NCI-H510A (cell line): ENCODE measurements around the gene BAMBI.

Experiments
- DNase-seq: peaks from one replicate; lab custom pipeline; 2025; lab: John Stamatoyannopoulos, UW

BAMBI gene

DNA sequence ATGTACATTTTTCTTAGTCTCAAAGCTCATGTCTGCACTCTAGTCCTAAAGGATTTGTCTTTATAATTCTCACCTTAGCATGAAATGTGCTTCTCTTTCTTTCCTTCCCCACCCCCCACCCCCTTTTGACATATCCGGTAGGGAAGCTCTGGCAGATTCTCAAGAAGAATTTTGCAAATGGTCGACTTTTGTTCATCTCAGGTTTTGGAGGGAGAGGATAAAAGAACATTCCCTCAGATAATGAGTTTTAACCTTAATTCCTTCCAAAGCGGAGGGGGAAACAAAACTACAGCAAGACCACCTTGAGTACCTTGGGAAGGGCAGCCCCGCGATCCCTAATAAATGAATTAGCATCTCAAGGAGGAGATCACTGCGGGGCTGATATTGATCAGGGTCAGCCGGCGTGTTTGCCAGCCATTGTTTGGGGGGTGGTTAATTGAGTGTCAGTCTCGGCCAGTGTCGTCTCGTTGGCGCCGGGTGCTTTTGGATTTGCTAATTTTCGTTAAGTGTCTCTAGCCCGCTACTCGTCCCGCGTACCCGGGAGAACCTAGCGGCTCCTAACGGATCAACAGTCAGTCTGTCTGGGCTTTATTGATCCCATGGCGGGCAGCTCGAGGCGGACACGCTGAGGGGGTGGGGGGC lies 874 bp upstream of the BAMBI start:
- no peak for DNase-seq

DNA sequence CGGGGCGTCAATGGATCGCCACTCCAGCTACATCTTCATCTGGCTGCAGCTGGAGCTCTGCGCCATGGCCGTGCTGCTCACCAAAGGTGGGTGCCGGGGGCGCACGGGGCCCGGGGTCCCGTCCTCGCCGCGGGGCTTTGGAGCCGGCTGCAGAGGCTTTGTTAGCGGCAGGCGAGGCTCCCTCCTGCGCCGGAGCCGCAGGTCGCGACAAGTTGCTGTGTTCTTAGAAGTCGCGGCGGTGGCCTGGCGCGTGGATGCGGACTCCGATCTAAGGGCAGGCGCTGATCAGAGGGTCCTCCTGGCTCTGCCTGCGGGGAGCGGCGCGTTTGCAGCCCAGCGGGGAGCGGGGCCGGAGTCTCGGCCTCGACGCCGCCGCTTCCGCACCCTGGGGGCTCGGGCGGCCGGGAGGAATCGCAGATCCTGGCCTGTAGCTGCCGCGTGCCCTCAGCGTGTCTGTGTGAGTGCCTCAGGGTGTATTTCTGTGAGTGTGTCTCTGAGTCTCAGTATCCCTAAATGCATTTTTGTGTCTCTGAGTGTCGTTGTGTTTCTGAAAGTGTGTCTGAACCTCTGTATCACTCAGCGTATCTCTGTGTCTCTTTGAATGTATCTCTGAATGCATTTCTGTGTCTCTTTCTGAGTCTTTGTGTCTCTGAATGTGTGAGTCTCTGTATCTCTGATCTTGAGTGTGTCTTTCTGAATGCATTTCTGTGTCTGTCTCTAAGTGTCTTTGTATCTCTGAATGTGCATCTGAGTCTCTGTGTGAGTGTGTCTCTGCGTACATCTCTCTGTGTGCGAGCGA lies 766 bp downstream of the BAMBI start:
- no peak for DNase-seq

DNA sequence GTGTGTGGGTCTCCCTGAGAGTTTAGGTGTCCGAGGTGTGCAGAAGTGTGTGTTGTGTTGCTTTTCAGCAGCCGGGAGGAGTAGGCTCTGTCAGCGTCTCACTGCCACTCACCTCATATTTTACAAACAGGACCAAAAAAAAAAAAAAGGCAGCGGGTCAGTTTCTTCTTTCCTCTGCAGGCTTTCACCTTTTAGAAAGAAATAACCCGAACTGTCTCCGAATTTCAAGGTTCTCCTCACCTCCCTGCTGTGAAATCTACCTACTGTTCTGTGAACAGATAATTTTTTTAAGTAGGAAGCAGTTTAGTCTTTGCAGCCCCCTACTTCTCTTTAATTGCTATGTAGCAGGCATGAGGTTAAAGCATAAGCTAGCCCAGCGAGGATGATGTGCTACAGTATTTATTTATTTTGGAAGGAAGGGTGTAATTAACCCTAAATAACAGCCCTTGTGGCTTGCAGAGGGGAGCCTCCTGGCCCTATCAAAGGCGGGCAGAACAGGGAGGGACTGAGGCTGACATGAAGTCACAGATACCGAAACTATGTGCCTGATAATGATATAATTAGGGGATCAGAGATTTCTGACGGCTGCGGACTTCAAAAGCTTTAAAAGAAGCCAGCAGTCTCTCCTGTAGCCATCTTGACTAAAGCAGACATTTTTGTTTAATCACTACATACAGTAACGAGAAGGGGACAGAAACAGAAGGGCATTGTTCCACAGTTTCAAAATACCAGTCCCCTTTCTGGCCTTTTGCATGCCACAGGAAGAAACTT lies 1.6 kb downstream of the BAMBI start:
- no peak for DNase-seq

DNA sequence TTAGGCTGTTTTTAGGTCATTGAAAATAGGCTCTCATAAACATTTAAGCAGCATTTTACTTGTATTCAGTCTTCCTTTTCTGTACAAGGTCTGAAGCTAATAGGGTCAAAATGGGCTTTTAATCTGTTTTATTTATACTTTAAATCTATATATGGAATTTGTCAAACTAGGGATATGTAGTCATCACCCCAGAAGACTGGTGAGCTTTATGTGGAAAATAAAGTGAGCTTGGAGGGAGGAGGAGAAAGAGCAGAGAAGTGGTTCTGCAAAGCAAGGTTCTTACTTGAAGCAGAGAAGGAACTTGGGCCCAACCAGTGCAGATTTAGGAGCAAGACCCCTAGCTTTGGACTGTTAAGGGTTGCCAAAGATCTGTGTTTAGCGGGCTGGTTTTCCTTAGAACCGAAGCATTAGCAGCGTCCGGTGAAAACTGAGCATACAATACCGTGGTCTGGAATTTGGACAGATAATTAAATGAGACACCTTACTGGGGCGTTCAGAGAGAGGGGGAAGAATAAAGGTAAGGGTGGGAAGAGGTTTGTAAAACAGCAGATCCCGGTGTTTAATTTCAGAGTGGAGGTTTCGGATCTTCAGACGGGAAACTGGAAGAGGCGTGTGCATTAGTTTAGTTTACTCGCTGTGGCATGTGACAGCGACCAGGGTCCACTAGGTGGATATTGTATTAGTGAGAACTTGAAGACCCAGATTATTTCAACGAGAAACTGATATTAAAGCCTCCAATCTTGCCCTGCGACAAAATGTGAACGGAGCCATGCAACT lies 2.4 kb downstream of the BAMBI start:
- no peak for DNase-seq

DNA sequence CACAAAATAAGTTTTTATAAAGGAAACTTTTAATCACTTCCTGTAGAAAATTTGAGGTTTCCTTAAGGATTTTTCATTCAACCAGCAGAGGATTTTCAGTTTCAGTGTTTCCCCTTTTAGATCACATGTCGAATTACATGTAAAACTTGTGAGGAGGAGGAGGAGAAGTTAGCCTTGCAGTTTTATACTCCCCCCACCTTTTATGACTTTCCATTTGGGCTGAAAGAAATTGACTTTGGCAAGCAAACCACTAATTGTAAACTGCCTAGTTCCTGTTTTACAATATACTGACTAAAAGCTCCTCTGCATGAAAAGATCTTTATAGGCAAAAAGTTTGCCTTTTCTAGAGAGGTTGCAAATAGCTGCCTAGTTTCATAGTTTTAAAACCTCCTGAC lies 3.0 kb downstream of the BAMBI start:
- no peak for DNase-seq

DNA sequence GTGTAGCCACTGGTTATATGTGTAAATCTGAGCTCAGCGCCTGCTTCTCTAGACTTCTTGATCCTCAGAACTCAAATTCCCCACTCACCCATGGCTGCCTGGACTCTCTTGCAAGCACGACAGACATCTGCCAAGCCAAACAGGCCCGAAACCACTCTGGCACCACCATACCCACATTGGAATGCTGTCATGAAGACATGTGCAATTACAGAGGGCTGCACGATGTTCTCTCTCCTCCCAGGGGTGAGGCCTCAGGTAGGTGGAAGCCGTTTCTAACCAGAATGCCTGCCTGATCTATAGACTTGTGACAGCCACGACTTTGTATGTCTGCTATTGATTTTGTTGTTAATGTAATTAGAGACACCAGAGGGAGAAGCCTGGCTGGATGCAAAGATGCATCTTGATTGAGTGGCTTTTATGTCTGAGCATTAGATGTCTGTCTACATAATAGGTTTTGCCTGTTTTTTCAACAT lies 4.0 kb downstream of the BAMBI start:
- no peak for DNase-seq

DNA sequence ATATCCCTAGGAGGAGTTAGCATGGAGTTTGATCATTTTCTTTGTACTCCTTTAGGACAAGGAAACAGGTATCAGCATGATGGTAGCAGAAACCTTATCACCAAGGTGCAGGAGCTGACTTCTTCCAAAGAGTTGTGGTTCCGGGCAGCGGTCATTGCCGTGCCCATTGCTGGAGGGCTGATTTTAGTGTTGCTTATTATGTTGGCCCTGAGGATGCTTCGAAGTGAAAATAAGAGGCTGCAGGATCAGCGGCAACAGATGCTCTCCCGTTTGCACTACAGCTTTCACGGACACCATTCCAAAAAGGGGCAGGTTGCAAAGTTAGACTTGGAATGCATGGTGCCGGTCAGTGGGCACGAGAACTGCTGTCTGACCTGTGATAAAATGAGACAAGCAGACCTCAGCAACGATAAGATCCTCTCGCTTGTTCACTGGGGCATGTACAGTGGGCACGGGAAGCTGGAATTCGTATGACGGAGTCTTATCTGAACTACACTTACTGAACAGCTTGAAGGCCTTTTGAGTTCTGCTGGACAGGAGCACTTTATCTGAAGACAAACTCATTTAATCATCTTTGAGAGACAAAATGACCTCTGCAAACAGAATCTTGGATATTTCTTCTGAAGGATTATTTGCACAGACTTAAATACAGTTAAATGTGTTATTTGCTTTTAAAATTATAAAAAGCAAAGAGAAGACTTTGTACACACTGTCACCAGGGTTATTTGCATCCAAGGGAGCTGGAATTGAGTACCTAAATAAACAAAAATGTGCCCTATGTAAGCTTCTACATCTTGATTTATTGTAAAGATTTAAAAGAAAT lies 4.8 kb downstream of the BAMBI start:
- no peak for DNase-seq

DNA sequence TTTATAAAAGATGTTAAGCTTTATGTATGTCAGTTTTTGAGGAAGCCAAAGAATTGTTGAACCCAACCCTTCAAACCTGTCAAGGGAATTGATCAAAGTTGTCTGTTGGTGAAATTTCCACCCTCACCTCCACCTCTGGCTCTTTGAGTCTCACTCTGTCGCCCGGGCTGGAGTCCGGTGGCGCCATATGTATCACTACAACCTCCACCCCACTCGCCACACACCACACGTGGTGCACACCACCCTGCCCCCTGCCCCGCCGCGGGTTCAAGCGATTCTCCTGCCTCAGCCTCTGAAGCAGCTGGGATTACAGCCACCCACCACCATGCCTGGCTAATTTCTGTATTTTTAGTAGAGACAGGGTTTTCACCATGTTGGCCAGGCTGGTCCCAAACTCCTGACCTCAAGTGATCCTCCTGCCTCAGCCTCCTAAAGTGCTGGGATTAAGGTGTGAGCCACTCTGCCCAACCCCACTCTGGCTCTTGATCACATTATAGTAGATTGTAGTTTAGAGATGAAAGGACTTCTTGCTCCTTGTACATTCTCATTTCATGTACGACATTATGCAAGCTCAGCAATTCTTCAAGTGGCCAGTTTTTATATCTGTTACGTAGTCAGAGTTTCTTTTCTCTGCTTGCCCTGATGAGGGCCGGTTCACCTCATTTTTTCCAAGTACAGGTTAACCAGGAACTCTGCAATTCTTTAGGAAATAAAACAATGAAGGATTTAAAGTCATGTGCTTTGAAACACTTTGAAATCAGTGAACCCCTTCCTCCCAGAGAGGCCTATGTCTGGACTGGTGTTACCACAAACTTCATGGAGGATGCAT lies 7.0 kb downstream of the BAMBI start:
- no peak for DNase-seq

DNA sequence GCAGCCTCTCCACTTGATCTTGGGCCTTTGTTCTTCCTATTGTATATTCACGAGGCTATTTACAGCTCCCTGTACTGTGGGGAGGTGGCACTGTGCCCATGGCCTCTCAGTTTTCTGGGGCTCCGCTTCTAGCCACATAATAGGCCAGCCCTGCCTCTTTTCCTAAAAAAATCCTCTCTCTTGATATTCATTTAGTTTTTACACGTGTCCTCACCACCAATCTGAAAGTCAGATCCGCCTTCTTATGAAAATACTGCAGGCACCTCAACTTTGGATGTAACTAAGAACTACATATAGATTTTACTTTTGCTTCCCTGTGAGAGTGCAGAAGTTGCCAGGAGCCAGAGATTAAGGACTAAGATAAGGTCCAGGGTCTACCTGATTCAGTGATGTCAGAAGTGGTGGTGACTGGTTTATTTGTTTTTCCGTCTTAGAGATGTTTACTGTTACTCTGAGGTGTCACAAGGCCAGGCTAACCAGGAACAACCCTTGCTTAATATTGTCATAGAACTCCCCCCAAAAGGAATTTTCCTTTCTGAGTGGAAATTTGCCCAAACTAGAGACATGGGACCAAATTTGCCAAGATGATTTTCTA lies 7.8 kb downstream of the BAMBI start:
- no peak for DNase-seq

DNA sequence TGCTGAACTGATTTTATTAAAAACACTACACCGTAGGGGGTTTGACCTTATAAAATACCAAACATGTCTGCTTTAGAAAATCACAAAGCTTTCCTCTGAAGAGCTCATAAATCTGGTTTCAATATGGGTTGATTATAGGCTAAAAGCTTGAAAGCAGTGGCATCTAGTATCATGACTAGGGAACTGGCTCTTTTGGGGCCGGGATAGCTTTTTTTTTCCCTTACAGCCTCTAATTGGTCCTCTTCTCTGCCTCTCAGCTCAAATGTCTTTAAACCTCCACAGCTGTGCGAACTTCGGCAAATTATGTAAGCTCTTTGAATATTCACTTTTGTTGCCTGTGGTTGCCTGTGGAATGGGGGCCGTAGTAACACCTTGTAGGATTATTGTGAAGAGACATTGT lies 8.4 kb downstream of the BAMBI start:
- DNase-seq = no peak

DNA sequence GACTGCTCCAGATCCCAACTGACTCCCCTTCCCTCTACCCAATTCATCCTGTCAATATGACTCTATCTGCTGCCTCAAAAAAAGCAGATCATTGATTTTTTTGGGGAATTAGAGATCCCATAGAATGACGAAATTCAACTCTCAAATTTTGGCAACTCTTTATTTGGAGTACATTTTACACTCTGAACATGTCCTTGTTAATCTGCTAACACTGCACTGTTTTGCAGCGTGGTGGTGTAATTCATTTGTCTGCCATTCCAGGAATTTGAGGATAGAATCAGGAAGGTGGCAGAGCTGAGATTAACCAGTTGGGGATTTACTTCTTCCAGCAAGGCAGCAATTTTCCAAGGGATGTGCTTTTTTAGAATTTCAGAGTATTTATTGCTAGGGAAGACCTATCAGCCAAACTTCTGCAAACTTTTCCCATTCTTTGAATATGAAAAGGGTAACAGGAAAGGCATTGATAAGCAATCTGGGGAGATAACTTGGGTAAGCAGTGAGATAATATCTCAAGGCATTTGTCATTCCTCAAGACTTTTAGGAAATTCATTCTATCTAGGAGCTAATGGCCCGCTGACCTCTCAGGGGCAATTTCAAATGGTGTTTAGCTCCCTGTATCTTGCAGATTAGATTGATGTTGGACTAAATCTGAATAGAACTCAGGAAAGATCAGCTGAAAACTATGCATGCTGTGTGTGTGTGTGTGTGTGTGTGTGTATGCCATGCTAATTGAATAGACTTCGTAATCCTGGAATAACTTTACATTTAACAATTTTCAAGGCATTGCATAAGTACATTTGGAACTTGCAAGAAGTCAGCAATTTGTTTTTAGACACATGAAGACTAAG lies 9.7 kb downstream of the BAMBI start:
- no peak for DNase-seq

DNA sequence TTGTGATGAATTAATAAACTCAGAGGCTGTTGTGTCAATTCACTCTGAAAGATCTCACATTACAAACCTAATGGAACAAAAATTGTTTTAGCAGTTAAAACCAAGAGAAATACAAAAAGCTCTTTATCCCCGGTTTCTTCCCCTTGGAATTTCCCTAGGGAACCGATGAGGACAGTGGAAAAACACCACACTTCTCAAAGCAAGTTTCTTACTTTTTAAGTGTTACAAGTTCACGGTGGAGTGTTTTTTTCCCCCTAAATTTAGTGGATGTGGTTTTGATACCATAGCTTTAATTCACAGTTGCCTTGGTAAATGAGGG lies 10.3 kb downstream of the BAMBI start:
- DNase-seq = no peak

DNA sequence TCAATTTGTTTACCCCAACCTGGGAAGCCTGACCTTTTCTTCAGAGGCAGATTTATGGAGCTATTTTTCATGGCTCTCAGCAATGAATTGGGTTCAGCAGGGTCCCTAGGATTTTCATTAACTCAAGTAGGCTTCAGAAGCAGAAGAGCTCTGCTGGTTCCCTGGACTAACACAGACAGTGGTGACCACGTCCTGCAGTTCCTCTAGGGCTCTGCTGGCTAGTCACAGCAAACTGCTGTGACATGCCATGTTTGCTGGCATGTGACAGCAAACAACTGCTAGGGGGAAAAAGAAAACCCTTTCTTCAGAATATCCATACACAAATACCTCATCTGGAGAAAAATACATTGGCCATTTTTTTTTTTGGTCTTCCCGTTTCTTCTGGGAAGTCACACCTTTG lies 13.2 kb downstream of the BAMBI start:
- DNase-seq = no peak

DNA sequence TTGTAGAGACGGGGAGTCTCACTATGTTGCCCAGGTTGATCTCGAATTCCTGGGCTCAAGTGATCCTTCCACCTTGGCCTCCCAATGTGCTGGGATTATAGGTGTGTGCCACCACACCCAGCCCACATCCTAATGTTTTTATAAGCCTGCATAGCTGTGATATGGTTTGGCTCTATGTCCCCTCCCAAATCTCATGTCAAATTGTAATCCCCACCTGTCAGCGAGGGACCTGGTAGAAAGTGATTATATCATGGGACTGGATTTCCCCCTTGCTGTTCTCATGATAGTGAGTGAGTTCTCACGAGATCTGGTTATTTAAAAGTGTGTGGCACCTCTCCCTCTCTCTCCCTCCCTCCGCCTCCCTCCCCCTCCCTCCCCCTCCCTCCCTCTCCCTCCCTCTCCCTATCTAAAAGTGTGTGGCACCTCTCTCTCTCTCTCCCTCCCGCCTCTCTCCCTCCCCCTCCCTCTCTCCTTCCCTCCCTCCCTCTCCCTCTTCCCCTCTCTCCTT lies 13.9 kb downstream of the BAMBI start:
- no peak for DNase-seq

DNA sequence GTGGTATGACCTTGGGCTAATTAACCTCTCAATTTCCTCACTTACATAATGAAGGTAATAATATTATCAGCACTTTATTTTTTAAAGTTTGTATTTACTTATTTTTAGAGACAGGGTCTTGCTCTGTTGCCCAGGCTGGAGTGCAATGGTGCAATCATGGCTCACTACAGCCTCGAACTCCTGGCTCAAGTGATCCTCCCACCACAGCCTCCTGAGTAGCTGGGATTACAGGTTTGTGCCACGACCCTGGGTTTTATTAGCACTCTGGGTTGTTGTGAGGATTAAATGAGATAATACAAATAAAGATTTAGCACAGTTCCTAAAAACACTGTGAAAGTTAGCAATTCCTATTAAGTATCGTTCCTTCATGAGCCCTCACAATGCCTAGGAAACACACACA lies 14.7 kb downstream of the BAMBI start:
- no peak for DNase-seq

DNA sequence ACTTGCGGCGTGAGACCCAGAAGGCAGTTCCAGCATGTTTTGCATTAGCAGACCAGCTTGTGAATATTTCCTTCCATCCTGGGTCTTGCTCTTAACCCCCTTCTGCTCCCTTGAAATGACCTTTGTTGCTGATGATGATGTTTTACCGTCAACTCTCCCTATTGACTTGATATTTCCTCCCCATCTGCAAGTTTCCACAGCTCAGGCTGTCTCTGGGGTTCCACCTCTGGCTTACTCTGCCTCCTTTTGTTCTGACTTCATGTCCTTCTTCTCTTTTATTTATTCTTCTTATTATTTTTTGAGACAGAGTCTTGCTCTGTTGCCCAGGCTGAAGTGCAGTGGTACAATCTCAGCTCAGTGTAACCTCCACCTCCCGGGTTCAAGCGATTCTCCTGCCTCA lies 17.2 kb downstream of the BAMBI start:
- DNase-seq = no peak

DNA sequence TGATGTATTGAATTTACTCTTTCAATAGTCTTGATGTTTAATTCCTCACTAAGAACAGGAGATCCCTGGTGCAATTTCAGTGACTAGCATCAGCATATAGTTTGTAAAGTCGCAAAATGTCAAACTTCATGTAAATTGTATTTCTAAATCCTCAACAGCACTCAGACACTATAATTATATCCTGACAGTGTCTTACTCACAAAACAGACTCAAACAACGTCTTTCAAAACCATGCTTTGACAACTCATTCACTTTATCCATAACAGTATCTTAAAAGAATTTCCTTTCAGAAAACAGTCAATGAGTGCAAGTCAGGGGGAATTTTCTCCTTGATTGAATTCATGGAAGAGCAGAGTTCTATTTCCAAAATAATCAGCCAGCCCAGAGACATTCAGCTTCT lies 20.8 kb downstream of the BAMBI start:
- DNase-seq = no peak

DNA sequence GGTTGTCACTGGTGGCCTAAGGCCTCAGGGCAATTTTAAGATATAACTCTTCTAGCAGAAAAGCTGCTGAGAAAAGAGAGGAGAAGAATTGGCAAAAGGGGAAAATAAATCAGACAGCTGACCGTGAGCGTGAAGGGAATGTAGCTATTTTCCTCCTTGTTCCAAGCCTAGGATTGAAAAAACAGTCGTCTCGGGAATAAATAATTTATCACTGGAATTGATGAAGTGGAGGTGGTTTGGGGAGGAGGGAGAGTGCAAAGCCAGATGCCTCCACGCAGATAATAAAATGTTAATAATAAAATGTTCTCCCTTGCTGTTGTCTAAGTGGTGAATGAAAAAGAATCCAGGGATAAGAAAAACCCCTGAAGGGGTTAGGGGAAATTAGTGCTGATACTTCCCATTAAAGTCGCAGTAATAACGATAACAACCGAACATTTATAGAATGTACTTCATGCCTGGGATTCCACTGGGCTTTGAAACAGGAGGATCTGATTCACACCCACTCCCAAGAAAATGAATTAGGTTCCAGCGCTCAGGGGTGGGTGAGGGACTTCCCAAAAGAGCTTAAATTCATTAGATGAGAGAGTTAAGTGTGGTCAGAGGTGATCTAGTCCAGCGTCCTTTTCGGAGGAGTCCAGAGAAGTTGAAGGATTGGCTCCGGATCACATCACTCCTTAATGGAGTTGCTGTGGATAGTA lies 27.3 kb downstream of the BAMBI start:
- no peak for DNase-seq
